ENCODE data around the gene CDK2.
"Not testable (repeated sequence)": the region's sequence is repeated elsewhere in the genome, so short reads cannot be mapped to it uniquely, and the experiment has no call there.

The CDK2 gene

DNA sequence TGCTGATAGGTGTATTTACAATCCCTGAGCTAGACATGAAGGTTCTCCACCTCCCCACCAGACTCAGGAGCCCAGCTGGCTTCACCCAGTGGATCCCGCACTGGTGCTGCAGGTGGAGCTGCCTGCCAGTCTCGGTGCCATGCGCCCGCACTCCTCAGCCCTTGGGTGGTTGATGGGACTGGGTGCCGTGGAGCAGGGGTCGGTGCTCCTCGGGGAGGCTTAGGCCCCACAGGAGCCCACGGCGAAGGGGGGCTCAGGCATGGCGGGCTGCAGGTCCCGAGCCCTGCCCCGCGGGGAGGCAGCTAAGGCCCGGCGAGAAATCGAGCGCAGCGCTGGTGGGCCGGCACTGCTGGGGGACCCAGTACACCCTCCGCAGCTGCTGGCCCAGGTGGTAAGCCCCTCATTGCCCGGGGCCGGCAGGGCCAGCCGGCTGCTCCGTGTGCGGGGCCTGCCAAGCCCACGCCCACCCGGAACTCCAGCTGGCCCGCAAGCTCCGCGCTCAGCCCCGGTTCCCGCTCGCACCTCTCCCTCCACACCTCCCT is 33.4 kb downstream of the CDK2 start:
- not testable (repeated sequence) for H3K4me3 ChIP-seq (ENCODE audit: low read length); H4K5ac ChIP-seq (ENCODE audit: low read length); H3K9ac ChIP-seq (ENCODE audit: low read length); H2AK5ac ChIP-seq (ENCODE audit: low read length); H3K27me3 ChIP-seq (ENCODE audit: insufficient read depth, low read length, poor library complexity); H3K4ac ChIP-seq (ENCODE audit: low read depth, low read length); H3K36me3 ChIP-seq (ENCODE audit: control insufficient read depth, insufficient read depth, low read length); H3K27ac ChIP-seq (ENCODE audit: low read depth, low read length); H3K79me2 ChIP-seq (ENCODE audit: control insufficient read depth, insufficient read depth, low read length); H4K8ac ChIP-seq (ENCODE audit: low read depth, low read length); H2BK120ac ChIP-seq (ENCODE audit: low read depth, low read length); H3K4me2 ChIP-seq (ENCODE audit: low read length); H3K56ac ChIP-seq (ENCODE audit: low read length); H2BK5ac ChIP-seq (ENCODE audit: low read length); H3K23ac ChIP-seq (ENCODE audit: low read length); DNase-seq; H3K4me1 ChIP-seq (ENCODE audit: control insufficient read depth, low read depth, low read length); H2BK15ac ChIP-seq (replicated peaks; ENCODE audit: low read depth); H3K79me1 ChIP-seq (ENCODE audit: low read length); H3K18ac ChIP-seq (ENCODE audit: low read length)
- no CpG with 5 or more reads among the region's 33 CpGs for WGBS (ENCODE audit: extremely low coverage, insufficient coverage, low lambda C conversion rate)

DNA sequence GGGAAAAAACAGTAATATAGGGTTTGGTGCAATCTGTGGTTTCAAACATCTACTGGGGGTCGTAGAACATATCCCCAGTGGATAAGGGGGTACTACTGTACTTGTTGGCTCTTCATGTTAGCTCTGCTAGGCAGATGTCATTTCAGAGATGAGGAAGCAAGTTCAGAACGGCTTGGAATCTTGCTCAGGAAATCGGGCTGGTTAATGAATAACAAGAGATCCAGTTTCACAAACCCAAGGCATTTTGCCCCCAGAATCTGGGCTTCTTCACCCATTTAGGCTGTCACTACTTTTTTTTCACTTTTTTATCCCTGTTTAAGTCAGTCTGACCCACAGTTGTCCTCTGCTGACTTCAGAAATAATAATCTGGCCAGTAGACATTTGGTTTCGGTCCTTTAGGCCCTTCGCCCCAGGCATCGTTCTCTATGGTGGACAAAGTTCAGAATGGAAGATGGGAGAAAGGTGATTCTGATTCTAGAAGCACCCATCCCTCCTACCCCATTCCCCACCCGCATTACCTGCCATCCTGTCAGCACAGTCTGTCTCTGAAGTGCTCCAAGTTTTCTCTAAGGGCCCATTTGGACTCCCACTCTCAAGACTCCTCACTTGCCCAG is 35.0 kb downstream of the CDK2 start:
- no peak overlapping the region for H2AK5ac ChIP-seq (ENCODE audit: low read length)
- no peaks in the 10 kb centered on the region for H3K4me1 ChIP-seq (ENCODE audit: control insufficient read depth, low read depth, low read length)
- H3K23ac ChIP-seq (ENCODE audit: low read length) = no peak overlapping the region
- no peak overlapping the region for H2BK5ac ChIP-seq (ENCODE audit: low read length)
- no peaks in the 10 kb centered on the region for H3K27me3 ChIP-seq (ENCODE audit: insufficient read depth, low read length, poor library complexity)
- H4K5ac ChIP-seq (ENCODE audit: low read length) = no peak overlapping the region
- H3K9ac ChIP-seq (ENCODE audit: low read length) = no peak overlapping the region
- no peak overlapping the region for H4K8ac ChIP-seq (ENCODE audit: low read depth, low read length)
- H3K18ac ChIP-seq (ENCODE audit: low read length) = no peak overlapping the region
- no peak overlapping the region for H3K27ac ChIP-seq (ENCODE audit: low read depth, low read length)
- no peak overlapping the region for H2BK15ac ChIP-seq (replicated peaks; ENCODE audit: low read depth)
- WGBS (ENCODE audit: extremely low coverage, insufficient coverage, low lambda C conversion rate) = no CpG with 5 or more reads among the region's 7 CpGs
- H3K4me2 ChIP-seq (ENCODE audit: low read length) = no peak overlapping the region
- no peak overlapping the region for H3K56ac ChIP-seq (ENCODE audit: low read length)
- no peaks in the 10 kb centered on the region for H3K79me1 ChIP-seq (ENCODE audit: low read length)
- DNase-seq = no peak
- H3K4ac ChIP-seq (ENCODE audit: low read depth, low read length) = no peak overlapping the region
- H2BK120ac ChIP-seq (ENCODE audit: low read depth, low read length) = no peak overlapping the region
- H3K4me3 ChIP-seq (ENCODE audit: low read length) = no peak overlapping the region
- no peaks in the 10 kb centered on the region for H3K36me3 ChIP-seq (ENCODE audit: control insufficient read depth, insufficient read depth, low read length)
- H3K79me2 ChIP-seq (ENCODE audit: control insufficient read depth, insufficient read depth, low read length) = no peaks in the 10 kb centered on the region

DNA sequence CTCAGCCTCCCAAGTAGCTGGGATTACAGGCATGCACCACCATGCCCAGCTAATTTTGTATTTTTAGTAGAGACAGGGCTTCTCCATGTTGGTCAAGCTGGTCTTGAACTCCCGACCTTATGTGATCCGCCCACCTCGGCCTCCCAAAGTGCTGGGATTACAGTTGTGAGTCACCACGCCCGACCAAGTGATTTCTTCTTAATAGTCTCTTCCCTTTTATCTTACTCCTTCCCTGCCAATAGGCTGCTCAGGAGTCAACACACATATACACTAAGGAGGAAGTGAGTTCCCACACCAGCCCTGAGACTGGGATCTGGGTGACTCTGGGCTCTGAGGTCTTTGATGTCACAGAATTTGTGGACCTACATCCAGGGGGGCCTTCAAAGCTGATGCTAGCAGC is 36.7 kb downstream of the CDK2 start:
- no CpG with 5 or more reads among the region's 5 CpGs for WGBS (ENCODE audit: extremely low coverage, insufficient coverage, low lambda C conversion rate)
- not testable (repeated sequence) for H3K56ac ChIP-seq (ENCODE audit: low read length); H2BK120ac ChIP-seq (ENCODE audit: low read depth, low read length)

DNA sequence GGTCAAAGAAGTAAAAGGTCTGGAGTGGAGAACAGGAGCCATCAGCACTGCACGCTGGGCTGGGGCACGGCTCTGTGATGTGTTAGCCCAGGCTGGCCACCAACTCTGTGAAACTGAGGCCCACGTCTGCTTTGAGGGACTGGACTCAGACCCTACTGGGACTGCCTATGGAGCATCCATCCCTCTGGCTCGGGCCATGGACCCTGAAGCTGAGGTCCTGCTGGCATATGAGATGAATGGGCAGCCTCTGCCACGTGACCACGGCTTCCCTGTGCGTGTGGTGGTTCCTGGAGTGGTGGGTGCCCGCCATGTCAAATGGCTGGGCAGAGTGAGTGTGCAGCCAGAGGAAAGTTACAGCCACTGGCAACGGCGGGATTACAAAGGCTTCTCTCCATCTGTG is 37.6 kb downstream of the CDK2 start:
- Histone ChIP-seq H2BK5ac (ENCODE audit: low read length) (no peak overlapping the region), H3K27me3 (ENCODE audit: insufficient read depth, low read length, poor library complexity) (no peaks in the 10 kb centered on the region), H3K4me2 (ENCODE audit: low read length) (no peak overlapping the region), H3K4me3 (ENCODE audit: low read length) (no peak overlapping the region), H2AK5ac (ENCODE audit: low read length) (no peak overlapping the region), H3K27ac (ENCODE audit: low read depth, low read length) (no peak overlapping the region), H3K4me1 (ENCODE audit: control insufficient read depth, low read depth, low read length) (no peaks in the 10 kb centered on the region), H2BK15ac (replicated peaks; ENCODE audit: low read depth) (no peak overlapping the region), H4K8ac (ENCODE audit: low read depth, low read length) (no peak overlapping the region), H3K36me3 (ENCODE audit: control insufficient read depth, insufficient read depth, low read length) (no peaks in the 10 kb centered on the region), H4K5ac (ENCODE audit: low read length) (no peak overlapping the region), H2BK120ac (ENCODE audit: low read depth, low read length) (no peak overlapping the region), H3K18ac (ENCODE audit: low read length) (no peak overlapping the region), H3K23ac (ENCODE audit: low read length) (no peak overlapping the region), H3K4ac (ENCODE audit: low read depth, low read length) (no peak overlapping the region), H3K79me2 (ENCODE audit: control insufficient read depth, insufficient read depth, low read length) (no peaks in the 10 kb centered on the region), H3K9ac (ENCODE audit: low read length) (no peak overlapping the region), H3K56ac (ENCODE audit: low read length) (no peak overlapping the region), H3K79me1 (ENCODE audit: low read length) (no peaks in the 10 kb centered on the region)
- WGBS (ENCODE audit: extremely low coverage, insufficient coverage, low lambda C conversion rate) = no CpG with 5 or more reads among the region's 10 CpGs
- DNase-seq = no peak

More for the DNA sequence above, 36.7 kb downstream of the CDK2 start:
- not testable (repeated sequence) for H4K8ac ChIP-seq (ENCODE audit: low read depth, low read length); H3K79me2 ChIP-seq (ENCODE audit: control insufficient read depth, insufficient read depth, low read length); H3K4me3 ChIP-seq (ENCODE audit: low read length); H3K18ac ChIP-seq (ENCODE audit: low read length); H2BK5ac ChIP-seq (ENCODE audit: low read length); DNase-seq; H3K36me3 ChIP-seq (ENCODE audit: control insufficient read depth, insufficient read depth, low read length); H3K27me3 ChIP-seq (ENCODE audit: insufficient read depth, low read length, poor library complexity); H3K23ac ChIP-seq (ENCODE audit: low read length); H2AK5ac ChIP-seq (ENCODE audit: low read length); H3K4ac ChIP-seq (ENCODE audit: low read depth, low read length); H2BK15ac ChIP-seq (replicated peaks; ENCODE audit: low read depth); H4K5ac ChIP-seq (ENCODE audit: low read length); H3K4me1 ChIP-seq (ENCODE audit: control insufficient read depth, low read depth, low read length); H3K4me2 ChIP-seq (ENCODE audit: low read length); H3K79me1 ChIP-seq (ENCODE audit: low read length); H3K9ac ChIP-seq (ENCODE audit: low read length); H3K27ac ChIP-seq (ENCODE audit: low read depth, low read length)

DNA sequence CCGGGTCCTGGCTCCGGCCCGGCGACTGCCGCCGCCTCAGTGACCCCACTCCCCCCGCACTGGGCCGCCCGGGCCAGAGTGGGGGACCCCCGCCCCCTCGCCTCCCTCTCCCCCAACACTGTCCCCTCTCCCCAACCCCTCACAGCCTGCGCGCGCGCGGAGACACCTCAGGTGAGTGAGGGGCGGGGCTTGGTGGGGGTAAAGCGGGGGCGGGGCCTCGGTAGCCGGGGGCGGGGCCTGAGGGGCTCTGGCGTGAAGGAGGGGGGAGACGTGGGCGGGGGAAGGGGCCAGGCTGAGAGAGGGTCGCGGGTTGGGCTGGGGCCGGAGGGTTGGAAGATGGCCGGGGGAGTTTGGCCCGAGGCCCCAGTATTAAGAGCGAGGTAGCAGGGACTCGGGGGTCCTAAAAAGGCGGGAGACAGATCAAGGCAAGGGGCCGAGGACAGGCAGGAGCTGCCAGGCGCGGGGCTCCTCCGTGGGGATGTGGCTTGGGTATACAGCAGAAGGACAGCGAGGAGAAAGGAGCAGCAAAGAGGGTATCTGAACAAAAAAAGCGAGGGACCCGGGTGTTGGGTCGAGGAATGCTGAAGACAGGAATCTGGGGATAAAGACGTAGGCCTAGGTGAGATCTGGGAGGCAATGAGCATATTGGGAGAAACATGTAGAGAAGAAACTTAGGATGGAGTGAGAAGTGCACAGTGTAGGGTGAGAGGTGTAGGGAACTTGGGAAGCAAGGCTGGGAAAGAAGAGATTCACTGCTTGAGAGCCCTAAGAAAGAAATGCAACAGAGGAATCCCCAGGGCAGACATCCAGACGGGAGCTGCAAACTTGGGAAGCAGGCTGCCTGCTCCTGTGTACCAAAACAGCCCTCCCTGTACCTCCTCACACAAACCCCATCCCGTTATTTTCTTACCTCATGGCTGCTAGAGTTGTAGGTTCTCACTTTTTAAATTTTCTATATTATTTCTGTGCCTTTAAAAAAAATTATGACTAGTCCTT is 41.2 kb downstream of the CDK2 start:
- Histone ChIP-seq H3K4me3 (ENCODE audit: low read length) (peak overlapping the region; percentile 50), H2BK5ac (ENCODE audit: low read length) (no peak overlapping the region), H3K27me3 (ENCODE audit: insufficient read depth, low read length, poor library complexity) (no peaks in the 10 kb centered on the region), H3K23ac (ENCODE audit: low read length) (no peak overlapping the region), H3K18ac (ENCODE audit: low read length) (peak overlapping the region; percentile 97), H2BK15ac (replicated peaks; ENCODE audit: low read depth) (no peak overlapping the region), H3K4me2 (ENCODE audit: low read length) (peak overlapping the region; percentile 23), H2BK120ac (ENCODE audit: low read depth, low read length) (peak overlapping the region; percentile 84), H3K27ac (ENCODE audit: low read depth, low read length) (peak overlapping the region; percentile 46), H3K56ac (ENCODE audit: low read length) (peak overlapping the region; percentile 83), H3K79me2 (ENCODE audit: control insufficient read depth, insufficient read depth, low read length) (no peaks in the 10 kb centered on the region), H4K8ac (ENCODE audit: low read depth, low read length) (peak overlapping the region; percentile 83), H4K5ac (ENCODE audit: low read length) (no peak overlapping the region), H3K79me1 (ENCODE audit: low read length) (no peaks in the 10 kb centered on the region), H3K36me3 (ENCODE audit: control insufficient read depth, insufficient read depth, low read length) (no peaks in the 10 kb centered on the region), H2AK5ac (ENCODE audit: low read length) (no peak overlapping the region), H3K4me1 (ENCODE audit: control insufficient read depth, low read depth, low read length) (no peaks in the 10 kb centered on the region), H3K9ac (ENCODE audit: low read length) (peak overlapping the region; percentile 57), H3K4ac (ENCODE audit: low read depth, low read length) (peak overlapping the region; percentile 99)
- no CpG with 5 or more reads among the region's 44 CpGs for WGBS (ENCODE audit: extremely low coverage, insufficient coverage, low lambda C conversion rate)
- peak; percentile 80 for DNase-seq

All from mesendoderm (in vitro differentiated cells).